ENCODE measurements around the gene KRT15.
"Not testable (repeated sequence)": the region's sequence is repeated elsewhere in the genome, so short reads cannot be mapped to it uniquely, and the experiment has no call there.

Gene KRT15

GRCh38 chr17:41542786-41543185 lies 24.1 kb upstream of the KRT15 start:
- not testable (repeated sequence) for DNase-seq

GRCh38 chr17:41542357-41542756 lies 23.7 kb upstream of the KRT15 start:
- no peak for DNase-seq

- DNase-seq: no peak
Observed at GRCh38 chr17:41540921-41541625, 22.4 kb upstream of the KRT15 start.

- no peak for DNase-seq
Observed at GRCh38 chr17:41539979-41540701, 21.4 kb upstream of the KRT15 start.

- no peak for DNase-seq
Observed at GRCh38 chr17:41539071-41539492, 20.4 kb upstream of the KRT15 start.

GRCh38 chr17:41538565-41538991 lies 19.9 kb upstream of the KRT15 start:
- DNase-seq: no peak

- DNase-seq: no peak
Observed at GRCh38 chr17:41537990-41538389, 19.3 kb upstream of the KRT15 start.

GRCh38 chr17:41537614-41537954 lies 18.9 kb upstream of the KRT15 start:
- DNase-seq: no peak

GRCh38 chr17:41536741-41537613 lies 18.3 kb upstream of the KRT15 start:
- no peak for DNase-seq

- no peak for DNase-seq
Observed at GRCh38 chr17:41535764-41536481, 17.2 kb upstream of the KRT15 start.

GRCh38 chr17:41534899-41535546 lies 16.3 kb upstream of the KRT15 start:
- DNase-seq: no peak

GRCh38 chr17:41533613-41534012 lies 14.9 kb upstream of the KRT15 start:
- no peak for DNase-seq

GRCh38 chr17:41532947-41533570 lies 14.4 kb upstream of the KRT15 start:
- DNase-seq: no peak

- no peak for DNase-seq
Observed at GRCh38 chr17:41531993-41532392, 13.3 kb upstream of the KRT15 start.

- no peak for DNase-seq
Observed at GRCh38 chr17:41530062-41531048, 11.7 kb upstream of the KRT15 start.

GRCh38 chr17:41529491-41529915 lies 10.8 kb upstream of the KRT15 start:
- no peak for DNase-seq

GRCh38 chr17:41528959-41529353 lies 10.3 kb upstream of the KRT15 start:
- DNase-seq: no peak

- DNase-seq: no peak
Observed at GRCh38 chr17:41527063-41528023, 8.7 kb upstream of the KRT15 start.

GRCh38 chr17:41524261-41524660 lies 5.6 kb upstream of the KRT15 start:
- DNase-seq: no peak

All from activated CD8-positive, alpha-beta memory T cell treated with anti-CD3 and anti-CD28 coated beads, Interleukin-2, amount 50 U/mL, for 48 hours (primary cell).